Testis (tissue), 2 donors: ENCODE measurements around the gene GRIPAP1.

Experiments used
- POLR2A ChIP-seq: fragments of 450-650 bp; IDR thresholded peaks from one replicate; pipeline ENCODE4 v1.6.1; 2017; ENCODE audit warnings: antibody characterized with exemption, mild to moderate bottlenecking, moderate library complexity
- TF ChIP-seq, protein P1 (sequence below), 3 experiments: fragments of 450-650 bp in 2 of 3; fragments of 200-600 bp in 1 of 3; sonication (generic) in 1 of 3; IDR thresholded peaks; one replicate each; pipeline ENCODE4 v1.5.1; 2016 to 2019; ENCODE audit warnings: antibody characterized with exemption in 3 of 3, mild to moderate bottlenecking in 2 of 3, moderate library complexity in 1 of 3

GRCh38 chrX:48989483-48989882 is 12.6 kb downstream of the GRIPAP1 start:
- no peak for TF ChIP-seq POLR2A
- TF ChIP-seq, protein P1, sequence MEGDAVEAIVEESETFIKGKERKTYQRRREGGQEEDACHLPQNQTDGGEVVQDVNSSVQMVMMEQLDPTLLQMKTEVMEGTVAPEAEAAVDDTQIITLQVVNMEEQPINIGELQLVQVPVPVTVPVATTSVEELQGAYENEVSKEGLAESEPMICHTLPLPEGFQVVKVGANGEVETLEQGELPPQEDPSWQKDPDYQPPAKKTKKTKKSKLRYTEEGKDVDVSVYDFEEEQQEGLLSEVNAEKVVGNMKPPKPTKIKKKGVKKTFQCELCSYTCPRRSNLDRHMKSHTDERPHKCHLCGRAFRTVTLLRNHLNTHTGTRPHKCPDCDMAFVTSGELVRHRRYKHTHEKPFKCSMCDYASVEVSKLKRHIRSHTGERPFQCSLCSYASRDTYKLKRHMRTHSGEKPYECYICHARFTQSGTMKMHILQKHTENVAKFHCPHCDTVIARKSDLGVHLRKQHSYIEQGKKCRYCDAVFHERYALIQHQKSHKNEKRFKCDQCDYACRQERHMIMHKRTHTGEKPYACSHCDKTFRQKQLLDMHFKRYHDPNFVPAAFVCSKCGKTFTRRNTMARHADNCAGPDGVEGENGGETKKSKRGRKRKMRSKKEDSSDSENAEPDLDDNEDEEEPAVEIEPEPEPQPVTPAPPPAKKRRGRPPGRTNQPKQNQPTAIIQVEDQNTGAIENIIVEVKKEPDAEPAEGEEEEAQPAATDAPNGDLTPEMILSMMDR (IDR thresholded peaks at IDR 0.05): no peak
